Activated CD8-positive, alpha-beta memory T cell treated with anti-CD3 and anti-CD28 coated beads, Interleukin-2, amount 50 U/mL, for 24 hours (primary cell): Measurements from ENCODE around the gene MS4A5.
"Not testable (repeated sequence)": the region's sequence is repeated elsewhere in the genome, so short reads cannot be mapped to it uniquely, and the experiment has no call there.

Experiments
- DNase-seq: peaks from one replicate; pipeline ENCODE4 v3.0.0-alpha.2; 2020; ENCODE audit errors: extremely low read depth

The MS4A5 gene

DNA sequence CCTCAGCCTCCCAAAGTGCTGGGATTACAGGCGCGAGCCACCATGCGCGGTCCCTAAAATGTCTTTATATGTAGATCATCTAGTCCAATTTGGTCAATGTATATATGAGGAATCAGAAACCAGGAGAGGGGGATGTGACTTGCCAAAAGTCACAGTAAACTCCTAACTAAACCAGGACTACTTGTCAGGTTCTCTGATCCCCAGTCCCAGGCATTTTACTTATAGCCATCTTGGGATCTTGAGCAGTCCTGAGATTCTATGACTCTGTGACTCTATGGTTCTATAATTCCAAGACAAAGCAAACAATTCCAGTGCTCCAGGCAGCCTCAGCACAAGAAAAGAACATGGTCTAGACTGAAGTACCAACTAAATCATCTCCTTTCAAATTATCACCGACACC lies at the start of gene MS4A5:
MS4A5 (plus strand) TSS at position 301 of the 400 bp plus-strand sequence. CDS start 103 bp downstream, outside the sequence.
- DNase-seq: no peak

GRCh38 chr11:60389279-60389910 lies 40.0 kb upstream of the MS4A5 start:
- DNase-seq: no peak

- DNase-seq: no peak
Measured at GRCh38 chr11:60390419-60390818, 39.0 kb upstream of the MS4A5 start.

DNA sequence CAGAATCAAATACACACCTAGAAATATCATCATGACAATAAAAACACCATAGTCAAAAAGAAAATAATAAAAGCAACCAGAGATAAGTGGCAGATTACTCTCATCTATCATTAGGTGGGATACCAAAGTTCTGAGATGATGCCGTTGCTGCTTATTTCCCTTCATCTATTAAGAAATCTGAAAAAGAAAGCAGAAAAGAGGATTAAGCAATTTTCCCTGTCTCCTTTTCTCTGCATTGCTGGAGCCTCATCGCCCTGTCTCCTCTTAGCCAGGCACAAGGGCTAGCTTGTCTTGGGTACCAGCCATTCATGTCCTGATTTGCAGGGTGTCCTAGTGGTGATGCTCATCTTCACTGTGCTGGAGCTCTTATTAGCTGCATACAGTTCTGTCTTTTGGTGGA lies 37.0 kb upstream of the MS4A5 start:
- no peak for DNase-seq

DNA sequence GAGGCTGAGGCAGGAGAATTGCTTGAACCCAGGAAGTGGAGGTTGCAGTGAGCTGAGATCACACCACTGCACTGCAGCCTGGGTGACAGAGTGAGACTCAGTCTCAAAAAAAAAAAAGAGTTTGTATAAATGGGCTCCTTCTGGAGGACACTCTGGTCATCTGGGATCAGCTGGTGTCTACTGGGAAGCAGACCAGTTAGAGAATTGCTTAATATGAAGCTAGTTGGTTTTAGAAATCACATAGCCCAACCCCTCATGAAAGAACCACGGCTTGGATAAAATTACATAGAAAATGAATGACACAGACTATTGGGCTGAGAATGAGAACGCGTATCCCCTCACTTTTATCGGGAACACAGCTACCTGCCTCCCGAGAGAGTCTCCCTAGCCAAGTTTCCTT lies 36.4 kb upstream of the MS4A5 start:
- DNase-seq: no peak

DNA sequence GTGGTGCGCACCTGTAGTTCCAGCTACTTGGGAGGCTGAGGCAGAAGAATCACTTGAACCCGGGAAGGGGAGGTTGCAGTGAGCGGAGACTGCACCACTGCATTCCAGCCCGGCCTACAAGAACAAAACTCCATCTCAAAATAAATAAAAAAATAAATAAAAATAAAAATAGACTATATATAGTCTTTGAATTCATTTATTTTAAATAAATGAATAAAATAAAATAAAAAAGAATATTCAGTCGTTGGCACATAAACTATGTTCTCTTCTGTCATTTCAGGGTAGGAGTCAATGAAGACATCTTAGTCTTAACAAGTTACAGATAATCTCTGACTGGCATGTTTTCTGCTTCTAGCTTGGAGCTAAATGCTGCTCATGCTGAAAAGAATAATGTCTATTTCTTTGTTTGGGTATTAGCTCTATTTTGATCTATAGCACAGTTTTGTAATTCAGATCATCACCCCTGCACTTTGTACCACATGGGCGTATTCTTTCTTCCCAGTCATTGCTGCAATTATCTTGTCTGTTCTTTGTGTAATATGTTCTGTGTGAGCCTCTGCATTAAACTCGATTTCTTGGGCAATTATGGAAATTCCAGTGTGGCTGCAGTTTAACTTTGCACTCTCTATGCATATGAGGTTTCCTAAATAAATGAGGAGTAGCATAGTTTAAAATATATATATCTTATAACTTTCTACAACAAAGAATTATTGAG lies 34.5 kb upstream of the MS4A5 start:
- DNase-seq: no peak

- no peak for DNase-seq
Measured at GRCh38 chr11:60396382-60396781, 33.0 kb upstream of the MS4A5 start, which contains the start of gene MS4A14. Gene MS4A14, plus strand, starts transcription at chr11:60396459. Its CDS starts 120 bp downstream, at chr11:60396579.

DNA sequence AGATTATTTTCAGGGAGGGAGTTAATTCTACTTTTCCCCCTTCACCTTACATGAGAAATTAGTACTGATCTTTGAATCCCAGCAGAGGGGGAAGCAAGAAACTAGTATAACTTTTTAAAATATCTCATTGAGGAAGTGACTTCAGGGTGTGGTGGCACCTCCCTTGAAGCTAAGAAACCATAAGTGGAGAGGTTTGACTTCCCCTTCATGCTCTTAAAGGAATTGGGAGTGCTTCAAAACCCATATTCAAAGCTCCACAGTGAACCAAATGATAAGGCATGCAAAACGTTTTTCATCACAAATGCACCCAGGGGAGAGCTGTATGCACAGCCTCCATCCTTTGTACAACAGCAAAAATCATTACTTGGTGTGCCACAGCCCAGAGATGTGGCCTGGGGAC lies 32.6 kb upstream of the MS4A5 start:
- DNase-seq: no peak

DNA sequence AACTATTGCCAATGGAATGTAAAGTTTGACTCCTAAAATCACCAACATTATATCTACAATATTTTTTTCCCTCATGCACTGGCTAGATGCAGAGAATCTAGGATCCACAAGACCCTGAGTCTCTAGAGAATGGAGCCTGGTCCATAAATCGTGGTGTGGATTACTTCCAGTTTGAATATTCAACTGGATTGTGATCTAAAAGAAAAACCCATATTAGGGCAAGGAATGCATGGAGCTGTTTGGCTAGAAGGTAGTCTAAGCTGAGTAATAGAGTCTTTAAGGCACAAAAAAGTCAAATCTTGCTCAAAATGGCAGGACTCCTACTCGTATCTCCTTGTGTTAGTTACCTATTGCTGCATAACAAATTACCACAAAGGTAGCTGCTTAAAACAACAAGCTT lies 9.4 kb upstream of the MS4A5 start:
- no peak for DNase-seq

- no peak for DNase-seq
Measured at GRCh38 chr11:60422609-60423008, 6.8 kb upstream of the MS4A5 start.

- no peak for DNase-seq
Measured at GRCh38 chr11:60428517-60428916, 855 bp upstream of the MS4A5 start.

DNA sequence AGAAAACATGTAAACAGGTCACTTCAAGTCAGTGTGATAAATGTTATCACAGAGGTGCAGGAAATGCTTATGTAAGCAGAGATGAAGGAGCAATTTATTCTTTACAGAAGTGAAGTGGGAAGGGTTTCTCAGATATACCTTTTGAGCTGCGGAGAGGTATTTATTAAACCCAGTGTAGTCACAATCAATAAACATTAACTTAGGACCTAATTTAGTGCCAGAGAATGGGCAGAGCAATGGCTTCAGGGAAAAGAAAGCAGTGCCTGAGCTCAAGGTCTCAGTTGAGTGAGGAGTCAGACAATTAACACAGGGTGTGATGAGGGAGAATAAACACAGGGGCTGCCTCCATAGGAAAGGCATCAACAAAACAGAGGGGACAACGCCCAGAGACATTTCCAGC lies 1.9 kb downstream of the MS4A5 start:
- no peak for DNase-seq

- no peak for DNase-seq
Measured at GRCh38 chr11:60433401-60433800, 4.0 kb downstream of the MS4A5 start.

GRCh38 chr11:60447070-60447469 lies 17.7 kb downstream of the MS4A5 start:
- no peak for DNase-seq

DNA sequence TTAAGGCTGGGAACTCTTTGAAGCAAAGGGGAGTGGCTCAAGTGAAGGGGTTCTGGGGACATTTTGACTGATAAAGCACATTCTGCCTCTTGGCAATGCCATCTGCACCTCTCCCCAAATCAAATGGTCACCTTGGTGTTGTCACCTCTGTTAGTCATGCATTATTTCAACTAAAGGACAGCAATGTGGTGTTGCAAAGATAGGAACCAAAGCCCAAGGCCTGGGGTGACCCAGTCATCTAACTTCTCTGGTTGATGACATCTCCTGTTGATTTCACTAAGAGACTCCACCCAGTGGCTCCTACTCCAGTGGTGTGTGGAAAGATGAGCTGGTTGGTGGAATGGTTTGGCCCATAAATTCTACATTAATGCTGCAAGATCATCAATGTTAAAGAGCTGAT lies 18.5 kb downstream of the MS4A5 start:
- DNase-seq: no peak

DNA sequence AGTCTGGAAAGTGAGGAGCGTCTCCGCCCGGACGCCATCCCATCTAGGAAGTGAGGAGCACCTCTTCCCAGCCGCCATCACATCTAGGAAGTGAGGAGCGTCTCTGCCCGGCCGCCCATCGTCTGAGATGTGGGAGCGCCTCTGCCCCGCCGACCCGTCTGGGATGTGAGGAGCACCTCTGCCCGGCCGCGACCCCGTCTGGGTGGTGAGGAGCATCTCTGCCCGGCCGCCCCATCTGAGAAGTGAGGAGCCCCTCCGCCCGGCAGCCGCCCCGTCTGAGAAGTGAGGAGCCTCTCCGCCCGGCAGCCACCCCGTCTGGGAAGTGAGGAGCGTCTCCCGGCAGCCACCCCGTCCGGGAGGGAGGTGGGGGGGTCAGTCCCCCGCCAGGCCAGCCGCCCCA lies 21.8 kb downstream of the MS4A5 start:
- DNase-seq: not testable (repeated sequence)

GRCh38 chr11:60454212-60454611 lies 24.8 kb downstream of the MS4A5 start:
- DNase-seq: no peak

- no peak for DNase-seq
Measured at GRCh38 chr11:60455531-60456042, 26.2 kb downstream of the MS4A5 start, which contains the start of gene MS4A1. Gene MS4A1, plus strand, starts transcription at chr11:60455847. Its CDS starts 6,528 bp downstream, at chr11:60462375.

- no peak for DNase-seq
Measured at GRCh38 chr11:60457576-60457975, 28.2 kb downstream of the MS4A5 start.

GRCh38 chr11:60459345-60459744 lies 30.0 kb downstream of the MS4A5 start:
- DNase-seq: no peak

DNA sequence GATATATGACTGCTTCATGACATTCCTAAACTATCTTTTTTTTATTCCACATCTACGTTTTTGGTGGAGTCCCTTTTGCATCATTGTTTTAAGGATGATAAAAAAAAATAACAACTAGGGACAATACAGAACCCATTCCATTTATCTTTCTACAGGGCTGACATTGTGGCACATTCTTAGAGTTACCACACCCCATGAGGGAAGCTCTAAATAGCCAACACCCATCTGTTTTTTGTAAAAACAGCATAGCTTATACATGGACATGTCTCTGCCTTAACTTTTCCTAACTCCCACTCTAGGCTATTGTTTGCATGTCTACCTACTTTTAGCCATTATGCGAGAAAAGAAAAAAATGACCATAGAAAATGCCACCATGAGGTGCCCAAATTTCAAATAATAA lies 39.5 kb downstream of the MS4A5 start:
- DNase-seq: no peak

GRCh38 chr11:60469723-60470122 lies 40.4 kb downstream of the MS4A5 start:
- no peak for DNase-seq

- DNase-seq: no peak
Measured at GRCh38 chr11:60477035-60477445, 47.7 kb downstream of the MS4A5 start.
